Activated CD8-positive, alpha-beta T cell treated with anti-CD3 and anti-CD28 coated beads, Interleukin-2, amount 10 ng/mL, durations not matched to agents 7 days and 5 days (primary cell): ENCODE measurements around the gene OR4D9. TPM values are rescaled to one million over a fixed set of nuclear protein-coding genes. Genes with fewer than 3 reads are reported as not detected.
"Not testable (repeated sequence)": the region's sequence is repeated elsewhere in the genome, so short reads cannot be mapped to it uniquely, and the experiment has no call there.

ENCODE experiments used
- ATAC-seq: fragments of 150-1000 bp; cut with Tn5 transposase; one replicate; pipeline ENCODE4 v1.10.0; 2021; ENCODE audit warnings: moderate library complexity
- CTCF ChIA-PET: fragments of 350-600 bp; sonication (Branson Sonifier 250); formaldehyde crosslinking; loops from one replicate; lab custom pipeline; 2021; ENCODE audit warnings: antibody characterized with exemption; lab: Charles Lee
- POLR2A ChIA-PET: fragments of 350-600 bp; sonication (Branson Sonifier 250); formaldehyde crosslinking; loops from one replicate; lab custom pipeline; 2021; ENCODE audit warnings: antibody characterized with exemption; lab: Charles Lee
- DNase-seq: peaks from one replicate; pipeline ENCODE4 v3.0.0-alpha.2; 2020
- H3K27ac Mint-ChIP-seq: one replicate; pipeline ENCODE4 v1.8.0; 2021; ENCODE audit warnings: mild to moderate bottlenecking, mixed read lengths
- H3K27me3 Mint-ChIP-seq: one replicate; pipeline ENCODE4 v1.8.0; 2021; ENCODE audit warnings: low read depth, mixed read lengths
- H3K36me3 Mint-ChIP-seq: one replicate; pipeline ENCODE4 v1.8.0; 2021; ENCODE audit warnings: low read depth, mixed read lengths
- H3K4me1 Mint-ChIP-seq: one replicate; pipeline ENCODE4 v1.8.0; 2021; ENCODE audit warnings: low read depth, mixed read lengths
- H3K4me3 Mint-ChIP-seq: one replicate; pipeline ENCODE4 v1.8.0; 2021; ENCODE audit warnings: mild to moderate bottlenecking, mixed read lengths
- H3K9me3 Mint-ChIP-seq: one replicate; pipeline ENCODE4 v1.8.0; 2022; ENCODE audit warnings: mixed read lengths; ENCODE audit not compliant: insufficient read depth
- total RNA-seq, 2 experiments: library from RNA; stranded (reverse); gene quantifications; one replicate each; pipeline ENCODE4 v1.2.3, GENCODE V29; 2021

Gene OR4D9
- total RNA-seq, result not detected

DNA sequence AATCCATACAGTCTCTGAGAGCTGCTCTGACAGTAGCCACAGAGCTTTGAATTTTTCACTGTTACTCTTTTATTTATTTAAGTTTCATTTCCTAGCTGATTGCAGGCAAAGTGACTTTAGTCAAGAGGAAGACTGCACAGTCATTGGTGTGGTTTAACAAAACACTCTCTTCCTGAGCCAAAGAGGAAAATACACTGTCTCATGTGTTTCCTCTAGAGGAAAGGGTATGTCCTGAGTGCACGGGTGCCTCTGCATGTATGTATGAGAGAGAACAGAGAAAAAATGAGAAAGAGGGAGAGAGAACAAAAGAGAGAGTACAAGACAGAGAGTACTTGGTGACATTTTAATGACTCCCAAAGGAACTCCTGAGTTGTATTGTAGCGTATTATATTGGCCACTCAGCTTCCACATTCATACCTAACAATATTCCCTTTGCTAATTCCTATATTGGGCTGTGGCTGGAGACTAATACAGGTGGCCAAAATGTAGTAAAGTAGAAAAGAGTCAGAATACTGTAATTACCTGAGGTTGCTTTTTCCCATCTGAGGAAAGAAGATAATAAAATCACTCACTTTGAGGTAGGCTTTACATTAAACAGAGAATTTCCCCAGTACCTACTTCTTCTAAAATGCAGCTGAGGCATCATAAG is at the start of gene OR4D9:
Gene OR4D9 (plus strand): TSS at position 599 of the 649 bp plus-strand sequence. CDS start 3,374 bp downstream, outside the sequence.
- ChIA-PET CTCF (interaction anchor here (1.0 to 2.6 kb wide), 4 partner anchors 8 to 46 kb away, joined by 3 to 14 read pairs (median 4); no protein-coding TSS in a partner anchor), POLR2A (no interaction called here)
- ATAC-seq, result peak; percentile 84
- Mint-ChIP-seq H3K4me3 (no peak within 1 kb of the TSS), H3K9me3 (no peaks in the 10 kb centered on the region), H3K4me1 (peaks cover 27% of the 10 kb centered on the region), H3K27ac (peak within 1 kb of the TSS; percentile 79), H3K27me3 (peaks cover 5% of the 10 kb centered on the region), H3K36me3 (peaks cover 3% of the 10 kb centered on the region)
- peak; percentile 38 for DNase-seq

DNA sequence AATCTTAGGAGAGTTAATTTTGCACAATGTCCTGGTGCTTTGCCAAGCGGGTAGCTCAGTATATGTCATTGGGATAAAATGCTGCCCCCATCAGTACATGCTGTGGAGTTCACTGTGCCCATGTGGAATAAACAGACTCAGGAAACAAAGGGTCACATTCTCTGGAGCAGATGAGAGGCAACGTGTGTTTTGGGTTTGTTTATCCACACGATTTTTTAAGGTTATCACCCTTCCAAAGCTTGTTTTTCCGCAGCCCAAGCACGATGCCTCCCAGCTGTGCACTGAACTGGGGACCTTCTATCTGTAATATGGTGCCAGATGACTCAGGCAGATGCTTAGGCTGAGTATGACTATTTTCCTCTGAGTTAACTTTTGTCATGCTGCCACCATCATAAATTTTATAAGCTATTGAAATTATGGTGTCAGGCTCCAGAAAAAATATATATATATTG is 48.1 kb upstream of the OR4D9 start:
- ChIA-PET POLR2A (no interaction called here), CTCF (no interaction called here)
- no peak for ATAC-seq
- DNase-seq, result no peak
- peaks cover 16% of the 10 kb centered on the region for H3K27me3 Mint-ChIP-seq
- no peaks in the 10 kb centered on the region for H3K36me3 Mint-ChIP-seq
- H3K4me1 Mint-ChIP-seq, result no peaks in the 10 kb centered on the region
- H3K9me3 Mint-ChIP-seq, result no peaks in the 10 kb centered on the region
- no peak overlapping the region for H3K4me3 Mint-ChIP-seq
- no peak overlapping the region for H3K27ac Mint-ChIP-seq

DNA sequence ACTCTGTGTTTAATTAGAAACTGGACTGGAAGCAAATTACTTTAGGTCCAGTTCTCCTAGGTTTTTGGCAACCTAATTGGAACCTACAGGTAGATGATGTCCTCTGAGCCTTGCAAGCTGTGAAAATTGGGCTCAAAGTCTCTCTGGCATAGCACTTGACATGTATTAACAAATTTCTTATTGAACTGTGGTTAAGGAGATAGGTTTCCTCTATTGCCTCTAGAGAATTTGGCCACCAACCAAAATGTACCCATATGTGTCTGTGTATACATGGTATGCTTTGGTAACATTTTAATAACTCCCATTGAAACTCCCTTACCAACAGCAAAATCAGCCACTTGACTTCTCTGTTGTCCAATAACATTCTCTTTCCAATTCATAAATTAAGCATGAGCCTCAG is 38.3 kb upstream of the OR4D9 start, which contains the start of gene OR4D10:
Gene OR4D10 (plus strand): TSS at position 301 of the 400 bp plus-strand sequence. CDS start 4,115 bp downstream, outside the sequence.
- DNase-seq (no peak), ATAC-seq (no peak)
- Mint-ChIP-seq H3K4me1 (no peaks in the 10 kb centered on the region), H3K36me3 (no peaks in the 10 kb centered on the region), H3K4me3 (no peak within 1 kb of the TSS), H3K27me3 (peaks cover 21% of the 10 kb centered on the region), H3K27ac (no peak within 1 kb of the TSS), H3K9me3 (no peaks in the 10 kb centered on the region)
- ChIA-PET POLR2A (no interaction called here), CTCF (no interaction called here)

DNA sequence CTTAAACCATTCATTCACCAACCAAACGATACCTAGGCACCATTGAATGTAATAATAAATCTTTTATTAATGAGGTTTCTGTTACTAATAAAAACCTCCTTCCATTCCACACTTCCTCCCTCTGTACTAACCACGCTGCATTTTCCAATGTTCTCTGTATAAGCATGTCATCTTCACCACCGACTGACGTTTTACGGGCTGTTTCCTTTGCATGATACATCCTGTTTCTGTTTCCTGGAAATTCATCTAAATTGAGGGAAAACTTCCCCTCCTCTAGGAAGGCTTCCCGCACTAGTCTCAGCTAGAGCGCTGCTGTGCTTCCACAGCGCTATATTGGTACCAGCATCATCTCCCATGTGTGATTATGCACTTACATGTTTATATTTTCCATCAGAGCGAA is 36.2 kb upstream of the OR4D9 start:
- DNase-seq (no peak), ATAC-seq (no peak)
- ChIA-PET CTCF (no interaction called here), POLR2A (no interaction called here)
- Mint-ChIP-seq H3K36me3 (no peaks in the 10 kb centered on the region), H3K4me3 (no peak overlapping the region), H3K9me3 (no peaks in the 10 kb centered on the region), H3K27me3 (peaks cover 21% of the 10 kb centered on the region), H3K27ac (no peak overlapping the region), H3K4me1 (no peaks in the 10 kb centered on the region)

DNA sequence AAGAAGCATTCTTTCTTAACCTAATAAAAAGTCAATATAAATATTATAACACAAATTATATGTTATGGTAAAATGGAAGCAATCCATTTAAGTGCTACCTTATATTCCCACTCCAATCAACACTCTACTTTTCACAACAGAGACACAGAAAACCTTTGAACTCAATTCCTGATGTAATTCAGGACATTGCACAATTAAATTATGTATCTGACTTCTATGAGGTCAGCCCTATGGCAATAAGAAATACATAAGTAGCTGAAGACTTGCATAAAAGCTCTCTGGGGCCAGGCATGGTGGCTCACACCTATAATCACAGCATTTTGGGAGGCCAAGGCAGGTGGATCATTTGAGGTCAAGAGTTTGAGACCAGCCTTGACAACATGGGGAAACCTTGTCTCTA is 31.4 kb upstream of the OR4D9 start:
- Mint-ChIP-seq H3K27ac (no peak overlapping the region), H3K36me3 (no peaks in the 10 kb centered on the region), H3K4me3 (no peak overlapping the region), H3K27me3 (peaks cover 5% of the 10 kb centered on the region), H3K9me3 (no peaks in the 10 kb centered on the region), H3K4me1 (no peaks in the 10 kb centered on the region)
- ATAC-seq (no peak), DNase-seq (no peak)
- CTCF ChIA-PET, result no interaction called here
- POLR2A ChIA-PET, result no interaction called here

DNA sequence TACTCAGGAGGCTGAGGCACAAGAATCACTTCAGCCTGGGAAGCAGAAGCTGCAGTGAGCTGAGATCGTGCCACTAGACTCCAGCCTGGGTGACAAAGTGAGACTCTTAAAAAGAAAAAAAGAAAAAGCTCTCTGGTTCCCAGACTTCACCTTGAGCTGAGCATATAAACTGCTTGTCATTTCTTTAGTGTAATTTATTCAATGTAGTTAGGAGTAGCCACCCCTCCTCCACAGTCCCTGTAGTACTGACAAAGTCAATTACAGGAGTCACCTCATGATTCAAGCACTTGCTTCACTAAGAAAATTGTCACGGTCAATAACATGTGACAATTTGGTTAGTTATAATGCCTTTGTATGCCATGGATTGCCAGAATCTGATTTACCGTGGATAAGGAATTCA is 31.0 kb upstream of the OR4D9 start:
- ATAC-seq, result no peak
- ChIA-PET CTCF (no interaction called here), POLR2A (no interaction called here)
- no peak overlapping the region for H3K4me3 Mint-ChIP-seq
- no peaks in the 10 kb centered on the region for H3K4me1 Mint-ChIP-seq
- H3K9me3 Mint-ChIP-seq, result no peaks in the 10 kb centered on the region
- peaks cover 8% of the 10 kb centered on the region for H3K27me3 Mint-ChIP-seq
- H3K27ac Mint-ChIP-seq, result no peak overlapping the region
- DNase-seq, result no peak
- no peaks in the 10 kb centered on the region for H3K36me3 Mint-ChIP-seq

DNA sequence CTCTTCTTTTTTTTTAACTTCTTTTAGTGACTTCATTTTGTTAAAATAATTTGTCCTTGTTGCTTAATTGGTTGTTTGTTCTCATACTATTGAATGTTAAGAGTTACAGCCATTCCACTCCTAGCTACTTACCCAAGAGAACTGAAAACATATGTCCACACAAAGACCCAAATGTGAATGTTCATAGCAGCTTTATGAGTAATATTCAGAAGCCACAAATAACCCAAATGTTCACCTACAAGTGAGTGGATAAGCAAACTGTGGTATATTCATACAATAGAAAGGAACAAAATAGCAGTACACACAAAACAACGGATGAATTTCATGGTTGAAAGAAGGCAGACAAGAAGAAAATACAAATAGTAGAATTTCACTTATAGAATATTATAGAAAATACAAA is 9.4 kb upstream of the OR4D9 start:
- ChIA-PET CTCF (interaction anchor here (0.6 kb wide), 1 partner anchor 12 kb away, joined by 3 read pairs; no protein-coding TSS in a partner anchor), POLR2A (no interaction called here)
- Mint-ChIP-seq H3K36me3 (no peaks in the 10 kb centered on the region), H3K4me1 (peaks cover 2% of the 10 kb centered on the region), H3K27ac (no peak overlapping the region), H3K9me3 (no peaks in the 10 kb centered on the region), H3K27me3 (peaks cover 5% of the 10 kb centered on the region), H3K4me3 (no peak overlapping the region)
- ATAC-seq (no peak), DNase-seq (no peak)

DNA sequence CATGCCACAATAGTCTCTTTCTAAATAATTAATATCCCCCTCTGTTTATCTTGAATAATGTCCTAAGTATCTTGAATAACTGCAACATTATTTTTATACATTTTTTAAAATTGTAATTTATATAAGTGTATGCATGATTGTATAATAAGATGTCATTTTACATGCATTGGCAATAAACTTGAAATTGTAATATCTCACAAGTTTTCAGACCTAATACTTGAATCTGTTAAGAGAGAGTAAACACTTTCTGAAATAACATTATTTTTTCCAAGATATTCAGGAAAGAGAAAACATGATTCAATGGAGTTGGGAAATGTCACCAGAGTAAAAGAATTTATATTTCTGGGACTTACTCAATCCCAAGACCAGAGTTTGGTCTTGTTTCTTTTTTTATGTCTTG is 8.1 kb upstream of the OR4D9 start, which contains the start of gene OR4D11:
Gene OR4D11 (plus strand): TSS at position 301 of the 400 bp plus-strand sequence. CDS start 0 bp downstream, at position 301.
- no peaks in the 10 kb centered on the region for H3K9me3 Mint-ChIP-seq
- peaks cover 5% of the 10 kb centered on the region for H3K27me3 Mint-ChIP-seq
- no peak within 1 kb of the TSS for H3K4me3 Mint-ChIP-seq
- ChIA-PET CTCF (no interaction called here), POLR2A (no interaction called here)
- H3K4me1 Mint-ChIP-seq, result peaks cover 2% of the 10 kb centered on the region
- no peak for ATAC-seq
- no peak within 1 kb of the TSS for H3K27ac Mint-ChIP-seq
- DNase-seq, result no peak
- no peaks in the 10 kb centered on the region for H3K36me3 Mint-ChIP-seq

DNA sequence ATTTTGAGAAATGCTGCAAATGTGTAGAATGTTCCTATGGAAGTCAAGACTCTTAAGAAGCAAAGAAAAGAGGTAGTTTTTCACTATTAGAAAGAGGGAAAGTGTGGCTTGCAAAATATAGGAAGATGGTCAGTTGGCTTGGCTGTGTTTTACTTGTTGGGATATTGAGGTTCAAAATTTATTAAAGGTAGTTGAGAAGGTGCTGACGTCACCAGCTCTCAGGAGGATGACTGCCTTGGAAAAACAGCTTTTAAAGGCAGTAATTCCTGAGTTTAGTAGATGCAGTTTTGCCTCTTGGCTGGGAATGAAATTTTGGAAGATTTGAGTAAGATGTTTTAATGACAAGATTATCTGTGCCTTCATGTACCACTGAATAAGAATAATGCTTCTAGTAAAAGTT is 336 bp downstream of the OR4D9 start:
- CTCF ChIA-PET, result interaction anchor here (1.2 to 2.6 kb wide), 2 partner anchors 26 to 38 kb away, joined by 5 to 14 read pairs; no protein-coding TSS in a partner anchor
- H3K36me3 Mint-ChIP-seq, result peaks cover 3% of the 10 kb centered on the region
- no peak overlapping the region for H3K4me3 Mint-ChIP-seq
- H3K27me3 Mint-ChIP-seq, result peaks cover 5% of the 10 kb centered on the region
- POLR2A ChIA-PET, result no interaction called here
- no peaks in the 10 kb centered on the region for H3K9me3 Mint-ChIP-seq
- no peak overlapping the region for H3K27ac Mint-ChIP-seq
- peaks cover 27% of the 10 kb centered on the region for H3K4me1 Mint-ChIP-seq
- DNase-seq, result no peak
- no peak for ATAC-seq

DNA sequence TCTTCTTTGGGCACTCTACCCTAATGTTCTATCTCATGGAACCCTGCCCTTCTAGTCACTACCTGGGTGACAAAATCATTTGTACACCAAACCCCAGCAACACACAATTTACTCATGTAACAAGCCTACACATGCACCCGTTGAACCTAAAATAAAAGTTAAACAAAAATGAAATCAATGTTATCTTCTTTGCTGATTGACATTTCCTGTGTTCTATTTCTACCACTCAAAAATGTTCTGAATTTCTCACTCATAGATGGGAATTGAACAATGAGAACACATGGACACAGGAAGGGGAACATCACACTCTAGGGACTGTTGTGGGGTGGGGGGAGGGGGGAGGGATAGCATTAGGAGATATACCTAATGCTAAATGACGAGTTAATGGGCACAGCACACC is 8.8 kb downstream of the OR4D9 start:
- H3K36me3 Mint-ChIP-seq, H3K4me3 Mint-ChIP-seq, DNase-seq, H3K9me3 Mint-ChIP-seq, H3K27ac Mint-ChIP-seq, ATAC-seq, CTCF ChIA-PET, H3K4me1 Mint-ChIP-seq, POLR2A ChIA-PET: not testable (repeated sequence)
- H3K27me3 Mint-ChIP-seq, result peaks cover 28% of the 10 kb centered on the region

DNA sequence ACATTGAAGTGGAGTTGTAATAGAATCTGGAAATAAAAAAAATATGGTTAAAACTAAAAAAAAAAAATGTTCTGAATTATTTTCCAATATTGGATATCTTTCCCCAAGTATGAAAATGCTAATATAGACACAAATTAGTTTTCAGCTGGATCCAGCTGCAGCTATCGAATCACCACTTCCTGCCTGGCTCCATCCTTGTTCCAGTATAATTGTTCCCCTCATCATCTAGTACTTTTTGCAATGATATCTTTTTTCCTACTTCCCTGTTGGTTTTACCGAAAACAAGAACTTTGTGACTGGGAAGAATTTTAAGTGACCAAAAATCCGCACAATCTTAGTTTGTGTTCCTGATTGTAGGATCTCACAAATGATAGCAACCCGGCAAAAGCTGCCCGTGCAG is 9.4 kb downstream of the OR4D9 start:
- DNase-seq (no peak), ATAC-seq (no peak)
- Mint-ChIP-seq H3K27ac (no peak overlapping the region), H3K9me3 (no peaks in the 10 kb centered on the region), H3K4me1 (peaks cover 3% of the 10 kb centered on the region), H3K4me3 (no peak overlapping the region), H3K36me3 (no peaks in the 10 kb centered on the region), H3K27me3 (peaks cover 23% of the 10 kb centered on the region)
- CTCF ChIA-PET, result interaction anchor here (1.1 kb wide), 1 partner anchor 17 kb away, joined by 3 read pairs; no protein-coding TSS in a partner anchor
- POLR2A ChIA-PET, result no interaction called here

DNA sequence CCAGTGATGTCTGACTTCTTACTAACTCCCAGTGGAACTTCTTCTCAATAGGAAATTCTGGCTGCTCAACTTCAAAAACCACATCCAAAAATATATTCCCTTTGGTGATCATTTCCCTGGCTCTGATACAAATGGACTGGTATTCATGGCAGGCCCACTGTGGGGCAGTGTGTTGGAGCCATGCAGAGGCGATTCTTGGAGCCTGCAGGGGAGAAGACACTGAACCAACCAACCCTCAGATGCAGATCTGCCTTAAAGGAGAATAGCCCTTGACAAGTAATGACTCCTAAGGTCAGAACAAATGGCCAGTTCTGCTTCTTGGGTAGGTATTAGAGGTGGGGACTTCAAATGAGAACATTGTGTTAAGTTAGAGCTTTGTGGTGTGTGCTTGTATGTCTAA is 12.2 kb downstream of the OR4D9 start:
- ATAC-seq, result no peak
- Mint-ChIP-seq H3K9me3 (no peaks in the 10 kb centered on the region), H3K4me3 (no peak overlapping the region), H3K27ac (no peak overlapping the region), H3K27me3 (peaks cover 25% of the 10 kb centered on the region), H3K4me1 (peaks cover 3% of the 10 kb centered on the region), H3K36me3 (no peaks in the 10 kb centered on the region)
- DNase-seq, result no peak
- POLR2A ChIA-PET, result no interaction called here
- CTCF ChIA-PET, result interaction anchor here (1.7 kb wide), 1 partner anchor 14 kb away, joined by 5 read pairs; no protein-coding TSS in a partner anchor
